NCI-H2107 (cell line): Measurements from ENCODE around the gene LINC00237.

Experiments used
- DNase-seq: peaks from one replicate; lab custom pipeline; 2025; lab: John Stamatoyannopoulos, UW

The LINC00237 gene

DNA sequence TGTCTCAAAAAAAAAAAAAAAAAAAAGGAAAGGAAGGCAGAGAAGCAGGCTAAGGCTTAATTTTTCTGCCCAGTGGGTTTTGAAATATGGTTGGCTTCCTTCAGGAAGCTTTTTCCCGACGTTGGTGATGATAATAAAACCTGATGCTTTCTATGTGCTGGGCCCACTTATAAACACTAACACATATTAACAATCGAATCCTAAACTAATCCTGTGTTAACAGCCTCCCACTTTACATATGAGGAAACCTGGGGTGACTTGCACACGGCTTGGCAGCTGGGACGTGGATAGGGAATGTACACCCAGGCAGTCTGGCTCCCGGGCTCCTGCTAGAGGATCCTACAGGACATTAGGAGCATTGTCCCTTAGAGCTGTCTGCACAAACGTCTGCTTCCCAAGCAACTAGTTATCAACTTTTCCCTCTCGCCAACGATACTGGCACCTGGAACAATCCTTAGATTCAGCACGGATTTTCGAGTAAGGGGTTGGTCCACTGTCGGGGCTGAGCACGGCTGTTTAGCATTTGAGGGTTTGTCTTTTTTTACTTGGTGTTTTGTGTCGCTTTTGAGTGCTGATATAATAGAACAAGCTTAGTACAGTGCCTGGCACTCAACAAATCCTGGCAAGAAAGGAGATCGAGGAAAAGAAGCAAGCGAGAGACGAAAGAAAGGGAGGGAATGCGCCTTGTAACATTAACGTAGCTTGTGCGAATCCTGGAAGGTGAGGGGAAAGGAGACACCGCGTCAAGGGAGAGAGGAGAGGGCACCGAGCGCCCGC, 19.1 kb upstream of the LINC00237 start:
- no peak for DNase-seq

DNA sequence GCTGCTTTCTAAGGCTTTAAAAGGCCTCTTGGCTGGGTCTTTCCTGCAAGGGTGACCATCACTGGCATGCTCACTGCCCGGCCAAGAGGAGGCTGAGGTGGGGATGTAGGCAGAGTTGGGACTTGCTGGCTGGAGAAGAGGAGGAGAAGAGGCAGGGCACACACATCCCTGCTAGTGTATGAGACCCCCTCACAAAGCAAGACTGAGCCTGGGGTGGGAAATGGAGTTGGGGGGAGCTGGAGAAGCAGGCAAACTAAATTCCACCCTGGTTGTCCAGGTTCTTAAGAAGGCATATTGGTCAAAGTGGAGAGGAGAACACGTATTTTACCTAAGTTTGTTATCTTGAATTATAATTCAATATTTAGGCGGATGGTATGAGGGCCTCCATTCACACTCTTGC, 18.0 kb upstream of the LINC00237 start:
- no peak for DNase-seq

DNA sequence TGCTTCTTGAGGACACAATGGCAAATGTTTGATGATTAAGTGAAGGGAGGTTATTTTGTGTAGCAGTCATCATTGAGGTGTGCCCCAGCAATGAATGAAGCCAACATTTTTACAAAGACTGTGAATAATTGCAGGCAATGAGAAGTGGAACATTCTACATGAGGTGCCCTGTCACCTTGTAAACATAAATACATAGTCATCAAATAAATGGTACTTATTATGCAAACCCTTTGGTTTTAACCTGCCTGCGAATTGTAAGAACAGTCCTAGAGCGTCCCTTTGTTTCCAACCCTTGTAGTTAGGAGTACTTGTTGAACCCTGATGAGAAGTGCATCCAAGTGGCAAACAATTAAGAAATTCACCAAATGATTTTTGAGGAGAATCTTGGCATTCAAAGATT, 12.6 kb upstream of the LINC00237 start:
- DNase-seq: no peak

DNA sequence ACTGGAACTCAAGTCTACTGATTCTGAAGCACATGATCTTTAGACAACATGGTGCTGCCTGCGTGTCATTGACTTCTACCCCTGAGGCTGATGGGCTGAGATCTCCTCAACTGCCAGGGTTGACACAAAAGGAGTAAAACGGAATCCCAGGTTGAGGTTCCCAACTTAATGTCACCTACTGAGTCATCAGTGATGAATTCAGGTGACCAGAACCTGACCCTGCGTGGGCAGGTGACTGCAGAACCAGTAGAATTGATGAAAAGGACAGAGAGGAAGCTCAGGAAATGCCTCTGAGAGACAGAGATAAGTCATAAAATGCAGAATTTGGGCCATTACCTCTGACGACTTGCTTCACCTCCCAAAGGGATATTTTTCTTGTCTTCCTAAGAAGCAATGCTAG, 12.0 kb upstream of the LINC00237 start:
- DNase-seq: no peak

DNA sequence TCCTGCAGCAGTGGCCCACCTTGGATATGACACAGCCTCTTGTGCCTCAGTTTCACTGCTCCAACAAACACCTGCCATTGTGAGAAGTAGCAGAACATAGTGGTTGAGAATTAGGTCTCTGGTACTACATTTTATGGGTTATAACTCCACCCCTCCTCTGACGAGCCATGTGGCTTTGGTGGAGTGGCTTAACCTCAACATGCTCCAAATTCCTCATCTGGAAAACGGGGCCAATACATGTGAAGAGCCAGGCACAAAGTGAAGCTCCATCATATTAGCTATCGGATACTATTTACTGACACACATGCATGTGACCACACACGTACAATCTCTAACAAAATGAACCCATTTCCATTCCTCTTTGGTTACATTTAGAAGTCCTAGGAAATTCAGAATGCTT, 11.4 kb upstream of the LINC00237 start:
- no peak for DNase-seq

DNA sequence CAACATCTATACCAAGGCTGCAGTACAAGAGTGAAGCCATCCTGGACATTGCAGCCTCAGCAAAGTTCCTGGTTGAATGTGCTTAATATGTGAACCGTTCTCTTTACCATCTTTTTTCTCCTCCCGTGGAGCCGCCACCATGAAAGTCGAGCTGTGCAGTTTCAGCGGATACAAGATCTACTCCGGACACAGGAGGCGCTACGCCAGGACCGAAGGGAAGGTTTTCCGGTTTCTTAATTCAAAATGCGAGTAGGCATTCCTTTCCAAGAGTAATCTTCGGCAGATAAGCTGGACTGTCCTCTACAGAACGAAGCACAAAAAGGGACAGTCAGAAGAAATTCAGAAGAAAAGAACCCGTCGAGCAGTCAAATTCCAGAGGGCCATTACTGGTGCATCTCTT, 8.4 kb upstream of the LINC00237 start:
- no peak for DNase-seq

DNA sequence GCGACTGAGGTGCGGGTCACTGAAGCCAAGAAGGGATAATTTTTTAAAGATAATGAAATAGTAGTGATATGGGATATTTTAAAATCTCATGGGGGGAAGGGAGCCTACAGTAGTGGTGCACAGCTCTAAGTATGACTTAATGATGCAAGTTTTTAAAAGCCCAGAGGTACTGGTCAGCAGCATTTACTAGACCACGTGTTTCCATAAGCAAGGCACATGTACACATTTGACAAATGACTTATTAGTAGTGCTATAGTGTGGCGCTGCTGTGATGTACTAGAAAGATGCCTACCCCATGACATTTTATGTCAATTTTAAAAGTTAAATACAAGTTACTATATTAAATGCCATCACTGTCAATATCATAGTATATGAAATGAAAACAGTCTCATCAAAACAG, 7.5 kb upstream of the LINC00237 start:
- DNase-seq: no peak

DNA sequence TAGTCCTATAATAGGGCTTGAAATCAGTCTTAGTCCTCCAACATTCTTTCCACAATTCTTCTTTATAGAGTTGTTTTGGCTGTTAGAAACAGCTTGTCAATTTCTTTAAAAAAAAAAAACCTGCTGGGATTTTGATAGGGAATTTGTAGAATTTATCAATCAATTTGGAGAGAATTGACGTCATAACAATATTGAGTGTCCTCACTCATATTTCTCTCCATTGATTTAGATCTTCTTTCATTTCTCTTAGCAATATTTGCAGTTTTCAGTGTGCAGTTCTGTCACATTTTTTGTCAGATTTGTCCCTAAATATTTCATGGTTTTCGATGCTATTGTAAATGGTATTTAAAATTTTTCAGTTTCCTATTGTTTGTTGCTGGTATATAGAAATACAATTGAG, 5.3 kb upstream of the LINC00237 start:
- no peak for DNase-seq

DNA sequence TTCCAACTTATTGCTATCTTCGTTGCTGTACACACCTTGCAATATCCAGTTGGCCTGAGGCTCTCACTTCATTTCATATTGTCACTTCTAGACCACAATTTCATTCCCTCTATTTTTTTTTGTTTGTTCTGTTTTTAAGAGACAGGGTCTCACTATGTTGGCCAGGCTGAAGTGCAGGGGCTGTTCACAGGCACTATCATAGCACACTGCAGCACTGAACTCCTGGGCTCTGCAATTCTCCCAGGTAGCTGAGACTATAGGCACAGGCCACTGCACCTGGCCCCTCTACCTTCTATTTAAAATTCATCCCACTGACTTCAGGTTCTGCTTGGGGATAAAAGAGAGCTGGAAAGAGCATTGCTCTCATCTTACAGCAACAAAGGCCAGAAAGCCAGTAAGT, 4.7 kb upstream of the LINC00237 start:
- DNase-seq: no peak

DNA sequence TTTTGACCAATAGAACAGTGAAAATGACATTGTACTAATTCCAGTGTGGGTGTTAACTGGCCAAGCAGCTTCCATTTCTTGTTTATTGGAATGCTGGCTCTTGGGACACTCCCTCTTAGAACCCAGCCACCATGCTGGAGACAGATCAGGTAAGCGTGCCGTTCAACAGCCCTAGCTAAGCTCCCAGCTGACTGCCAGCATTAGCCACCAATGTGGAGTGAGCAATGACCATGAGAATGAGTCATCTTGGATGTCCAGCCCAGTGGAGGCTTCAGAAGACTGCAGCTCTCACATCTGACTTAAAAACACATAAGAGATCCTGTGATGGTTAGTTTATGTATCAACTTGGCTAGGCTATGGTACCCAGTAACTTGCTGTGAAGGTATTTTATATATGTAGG, 3.0 kb upstream of the LINC00237 start:
- no peak for DNase-seq

DNA sequence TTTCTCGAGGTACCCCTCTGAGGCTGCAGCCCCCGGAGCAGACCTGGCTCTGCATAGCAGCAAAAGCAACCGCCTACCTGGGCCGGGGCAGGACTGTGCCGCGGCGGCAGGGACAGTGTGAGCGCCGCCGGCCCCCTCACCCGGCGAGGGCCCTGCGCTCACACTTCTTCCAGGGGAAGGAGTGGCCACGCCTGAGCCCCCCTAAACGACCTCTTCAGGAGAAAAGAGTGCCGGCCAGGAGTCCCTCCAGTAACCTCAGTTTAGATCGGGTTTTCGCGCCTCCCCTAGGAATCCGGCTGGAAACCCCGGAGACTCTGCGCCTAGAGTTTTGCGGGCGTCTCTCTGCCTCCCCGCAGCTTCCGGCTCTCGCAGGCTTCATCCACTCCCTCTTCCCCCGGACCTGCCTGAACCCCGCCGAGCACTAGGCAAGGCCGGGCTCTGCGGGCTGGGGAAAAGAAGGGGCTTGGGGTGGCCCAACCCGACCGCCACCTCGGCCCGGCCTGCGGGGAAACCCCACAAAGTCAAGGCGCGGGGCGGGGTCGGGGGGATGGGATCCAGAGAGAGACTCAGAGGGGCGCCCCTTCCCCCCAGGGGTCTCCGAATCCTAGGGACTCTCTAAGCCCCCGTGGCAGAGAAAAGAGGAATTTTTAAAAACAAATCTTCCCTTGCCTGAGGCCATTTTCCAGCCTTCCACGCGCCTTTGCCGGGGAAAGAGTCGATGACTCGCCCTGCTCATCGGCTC, 558 bp downstream of the LINC00237 start:
- no peak for DNase-seq

DNA sequence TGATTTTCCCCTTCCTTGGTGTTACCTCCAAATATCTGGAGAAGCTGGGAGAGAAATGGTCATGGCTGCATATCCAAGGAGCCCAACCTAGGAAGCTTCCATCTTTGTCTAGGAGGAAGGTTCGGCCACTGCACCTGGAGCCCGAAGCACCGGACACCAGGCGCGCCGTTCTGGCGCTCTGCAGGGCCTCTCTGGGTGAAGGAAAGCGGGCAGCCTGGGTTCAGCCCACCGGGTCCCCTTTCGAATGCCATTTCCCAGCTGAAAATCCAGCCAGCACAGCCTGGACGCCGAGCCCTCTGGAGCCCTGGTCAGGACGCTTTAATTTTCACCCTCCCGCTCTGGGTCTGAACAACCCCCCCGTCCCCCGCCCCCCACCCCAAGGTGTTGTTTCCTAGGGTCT, 1.2 kb downstream of the LINC00237 start:
- DNase-seq: no peak

DNA sequence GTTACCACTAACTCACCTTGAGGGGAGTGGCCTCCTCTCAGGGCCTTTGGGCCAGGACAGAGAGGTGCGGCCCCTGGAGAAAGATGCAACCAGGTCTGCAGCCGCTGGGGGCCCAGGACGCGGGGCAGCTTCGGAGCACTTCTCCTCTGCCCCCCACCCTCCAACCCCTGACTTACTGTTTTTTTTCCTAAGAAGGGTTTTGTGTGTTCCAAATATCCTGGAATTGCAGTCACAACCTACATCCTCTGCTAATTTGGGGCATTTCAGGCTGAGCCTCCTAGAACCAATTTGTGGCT, 1.7 kb downstream of the LINC00237 start:
- no peak for DNase-seq

DNA sequence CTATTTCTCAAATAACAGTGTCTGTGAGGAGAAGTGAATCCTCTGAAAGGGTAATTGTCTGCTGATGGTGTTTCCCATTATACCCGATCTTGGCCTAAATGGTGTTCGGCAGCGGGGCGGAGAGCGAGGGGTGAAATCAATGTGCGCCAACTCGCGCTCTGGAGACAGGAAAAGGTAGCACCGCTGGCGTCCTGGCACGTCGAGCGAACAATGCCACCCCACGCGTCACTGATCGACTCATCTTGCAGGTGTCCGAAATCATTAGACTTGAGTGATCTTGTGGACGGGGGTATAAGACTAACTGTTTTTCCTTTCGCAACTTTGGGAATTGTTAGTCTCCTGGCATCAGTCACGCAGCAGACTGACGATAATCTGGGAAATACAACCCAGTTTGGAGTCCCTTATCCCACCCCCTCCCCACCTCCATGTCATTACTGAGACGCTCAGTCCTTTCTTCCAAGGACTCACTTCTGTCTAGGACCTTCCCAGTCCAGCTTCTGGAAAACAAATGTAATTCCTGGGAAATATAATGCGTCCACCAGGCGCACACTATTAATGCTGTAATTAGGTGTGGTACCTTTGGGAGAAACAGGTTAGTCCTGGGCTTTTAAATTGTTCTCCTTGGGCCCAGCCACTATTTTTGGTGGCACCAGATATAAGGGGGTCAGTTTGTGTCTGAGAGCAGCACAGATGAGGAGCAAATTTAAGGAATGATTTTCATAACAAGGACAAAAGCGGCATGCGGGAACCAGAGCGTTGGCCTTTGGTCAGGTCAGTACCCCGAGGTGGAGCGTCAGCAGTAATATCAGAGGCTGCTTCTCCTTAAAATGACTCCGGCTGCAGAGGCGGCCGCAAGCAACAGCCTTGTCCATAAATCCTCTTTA, 2.3 kb downstream of the LINC00237 start:
- DNase-seq: no peak

DNA sequence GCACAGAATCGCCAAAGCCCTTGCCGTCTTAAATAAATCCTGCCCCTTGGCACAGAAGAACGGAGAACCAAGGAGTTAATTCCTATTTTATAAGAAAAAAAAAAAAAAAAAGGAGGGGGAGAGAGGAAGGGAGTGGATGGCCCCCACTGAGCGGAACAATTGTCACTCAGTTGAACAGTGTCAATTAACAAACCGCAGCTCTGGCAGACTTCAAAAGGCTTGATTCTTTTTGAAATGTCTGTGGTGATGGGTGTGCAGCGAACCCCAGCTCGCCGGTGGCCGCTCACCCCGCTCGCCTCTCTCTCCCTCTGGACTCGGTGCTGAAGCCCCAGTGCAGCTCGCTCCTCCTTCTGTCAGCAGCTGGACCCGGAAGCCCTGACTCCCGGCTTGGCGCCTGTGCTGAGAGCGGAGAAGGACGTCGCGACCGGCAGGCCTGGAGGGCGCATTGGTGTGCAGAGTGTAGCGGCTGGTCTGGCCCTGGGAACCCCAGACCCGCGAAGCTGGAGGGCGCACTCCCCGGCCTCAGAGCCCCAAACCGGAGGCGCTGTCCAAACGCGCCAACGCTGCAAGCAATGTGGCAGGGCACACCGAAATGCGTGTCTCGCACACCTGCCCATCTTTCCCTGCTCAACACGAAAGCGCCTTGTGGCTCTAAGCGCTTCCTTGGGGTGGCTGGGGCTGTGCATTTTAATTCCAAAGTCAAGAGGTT, 3.4 kb downstream of the LINC00237 start:
- DNase-seq: no peak

DNA sequence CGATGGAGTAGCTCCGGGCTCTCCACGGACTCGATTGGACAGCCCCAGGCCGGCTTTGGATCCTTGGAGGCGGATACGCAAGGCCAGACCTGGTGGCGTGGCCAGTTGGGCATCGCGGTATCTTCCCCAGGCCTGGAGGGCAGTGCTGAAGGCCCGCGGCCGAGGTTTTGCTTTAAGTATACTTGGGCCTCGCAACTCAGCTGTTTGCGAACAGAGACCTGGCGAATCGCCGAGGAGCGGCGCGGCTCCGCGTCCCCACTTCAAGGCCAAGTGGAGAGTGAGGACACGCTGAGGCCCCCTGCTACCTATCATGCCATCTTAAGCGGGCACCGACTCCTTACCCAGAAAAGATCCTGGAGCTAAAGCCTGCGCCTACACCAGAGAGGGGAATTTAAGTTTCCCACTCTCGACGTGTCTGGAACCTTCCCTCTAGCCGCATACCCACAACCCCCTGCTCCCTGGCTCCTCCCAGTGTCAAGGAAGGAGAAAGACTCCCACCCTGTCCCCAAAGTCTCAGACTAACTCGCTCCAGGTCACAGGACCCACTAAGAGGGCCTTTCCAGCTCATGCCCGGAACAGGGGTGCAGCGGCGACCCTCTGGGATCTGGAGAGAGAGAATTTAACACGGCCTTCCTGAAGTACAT, 4.1 kb downstream of the LINC00237 start:
- no peak for DNase-seq

DNA sequence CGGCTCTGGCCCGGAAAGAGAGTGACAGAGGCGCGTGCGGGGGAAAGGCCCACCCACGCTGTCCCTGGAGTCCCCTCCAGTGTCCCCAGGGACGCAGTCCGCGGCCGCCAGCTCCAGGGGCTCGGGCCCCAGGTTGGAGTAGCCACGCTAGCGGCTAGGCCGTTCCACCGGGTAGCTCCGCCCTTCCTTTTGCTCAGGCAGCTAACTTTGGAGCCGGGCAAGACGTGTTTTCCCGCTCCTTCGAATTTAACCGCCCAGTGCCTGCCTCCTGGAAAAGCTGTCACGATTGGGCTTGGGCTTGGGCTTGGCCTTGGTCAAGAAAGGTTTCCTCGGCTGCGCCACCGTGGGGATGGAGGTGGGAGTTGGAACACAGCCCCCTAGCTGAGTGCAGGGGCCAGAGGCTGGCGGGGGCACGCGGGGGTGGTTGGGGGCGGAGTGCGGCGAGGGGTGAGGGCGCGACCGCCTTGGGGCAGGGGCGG, 4.7 kb downstream of the LINC00237 start:
- DNase-seq: no peak

DNA sequence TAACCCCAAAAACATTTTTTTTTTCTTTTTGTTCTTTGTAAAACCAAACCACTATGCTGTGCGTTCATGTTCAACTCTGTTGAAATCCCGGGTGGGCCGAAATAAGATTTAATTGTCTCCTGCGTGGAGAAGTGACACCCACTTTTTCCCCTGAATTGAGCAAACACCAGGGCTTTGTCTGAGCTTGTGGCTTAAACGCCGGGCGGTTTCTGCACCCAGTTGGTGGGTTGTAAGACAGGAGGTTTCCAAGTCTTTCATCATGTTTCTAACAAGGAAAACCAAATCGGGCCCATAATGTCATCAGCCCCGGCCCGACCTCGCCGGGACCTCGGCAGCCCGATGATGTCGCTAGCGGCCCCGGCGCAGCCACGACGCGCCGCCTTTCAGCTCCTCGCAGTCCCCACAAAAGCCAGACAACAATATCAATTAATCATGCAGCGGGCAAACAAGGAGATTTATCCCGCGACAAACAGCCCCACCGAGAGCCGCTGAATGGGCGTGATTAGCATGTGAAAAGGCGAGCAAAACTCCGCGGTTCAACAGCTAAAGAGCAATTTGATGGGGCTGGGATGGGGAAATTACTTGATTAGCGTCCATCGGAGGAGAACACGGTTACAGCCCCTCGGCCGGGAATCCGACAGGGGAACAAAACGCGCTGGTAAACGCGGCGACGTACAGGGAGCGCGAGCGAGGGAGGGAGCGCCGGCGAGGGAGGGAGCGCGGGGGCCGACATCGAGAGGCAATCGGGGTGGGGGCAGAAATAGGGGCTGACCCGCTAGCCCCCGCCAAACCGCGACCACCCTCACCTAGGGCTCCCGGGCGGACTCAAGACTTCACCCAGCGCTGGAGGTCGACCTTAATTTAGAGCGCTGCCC, 5.3 kb downstream of the LINC00237 start:
- DNase-seq: no peak

DNA sequence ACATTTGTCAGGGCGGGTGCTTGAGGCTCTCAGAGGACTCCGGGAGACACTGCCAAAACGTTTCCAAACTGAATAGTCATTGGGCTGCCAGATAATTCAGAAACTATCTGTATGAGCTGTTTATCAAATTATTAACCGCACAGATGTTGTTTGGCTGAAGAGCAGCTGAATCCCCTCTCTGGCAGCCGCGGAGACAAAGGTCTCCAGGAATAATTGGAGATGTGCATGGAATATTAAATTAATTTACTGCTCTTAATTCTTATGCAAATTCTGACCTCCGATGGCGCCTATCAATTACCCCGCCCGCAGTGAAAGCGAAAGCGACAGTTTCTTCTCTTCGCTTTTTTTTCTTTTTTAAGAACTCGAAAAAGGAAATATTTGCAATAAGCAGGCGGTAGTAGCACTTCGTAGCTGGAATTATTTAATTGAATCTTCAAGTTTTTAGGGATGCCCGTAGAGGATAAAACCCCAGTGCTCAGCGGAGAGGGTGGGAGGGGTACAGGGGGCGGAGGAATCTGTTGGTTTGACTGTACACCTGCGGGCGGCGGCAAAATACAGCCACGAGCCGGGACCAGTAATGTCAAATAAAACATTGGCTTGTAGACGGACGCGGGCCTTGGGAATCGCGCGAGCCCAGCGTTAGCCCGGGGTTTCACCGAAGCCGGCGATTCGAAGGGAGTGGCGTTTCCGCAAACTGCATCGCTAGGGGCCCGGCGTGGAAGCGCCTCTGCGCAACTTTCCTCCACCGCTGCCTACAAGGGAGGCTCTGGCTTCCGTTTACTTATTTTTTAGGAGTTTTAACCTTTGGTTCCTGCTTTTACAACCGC, 6.2 kb downstream of the LINC00237 start:
- no peak for DNase-seq
